SH-SY5Y (cell line): Measurements from ENCODE around the gene TOR1AIP1.

Source experiments
- GATA2 ChIP-seq: IDR thresholded peaks from 2 replicates; pipeline ENCODE4 v1.6.1; 2011; ENCODE audit warnings: mild to moderate bottlenecking, low read depth, low read length
- GATA3 ChIP-seq: IDR thresholded peaks from 2 replicates; pipeline ENCODE4 v1.6.1; 2011; ENCODE audit warnings: low read depth, mild to moderate bottlenecking, low read length, moderate library complexity

Gene TOR1AIP1

DNA sequence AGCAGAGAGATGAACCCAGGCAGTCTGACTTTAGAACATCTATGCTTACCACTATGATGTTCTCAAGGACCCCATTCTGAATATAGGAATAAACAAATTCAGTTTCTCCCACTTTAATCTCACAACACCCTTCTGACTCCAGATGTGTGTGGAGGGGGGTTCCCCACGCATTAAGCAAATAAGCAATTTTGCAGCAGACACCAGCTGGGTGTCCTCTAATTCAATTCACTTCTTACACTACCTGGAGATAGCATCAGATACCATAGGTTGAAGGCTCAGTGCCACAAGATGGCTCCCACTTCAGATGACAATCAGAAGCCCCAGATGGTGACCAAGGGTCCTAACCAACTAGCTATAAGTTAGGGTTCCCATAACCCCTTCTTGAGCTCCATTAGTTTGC lies 42.2 kb downstream of the TOR1AIP1 start:
- TF ChIP-seq GATA2: 0 out of 2 replicates have a peak, but pooled peaks have one; percentile 19
- no peak for TF ChIP-seq GATA3

DNA sequence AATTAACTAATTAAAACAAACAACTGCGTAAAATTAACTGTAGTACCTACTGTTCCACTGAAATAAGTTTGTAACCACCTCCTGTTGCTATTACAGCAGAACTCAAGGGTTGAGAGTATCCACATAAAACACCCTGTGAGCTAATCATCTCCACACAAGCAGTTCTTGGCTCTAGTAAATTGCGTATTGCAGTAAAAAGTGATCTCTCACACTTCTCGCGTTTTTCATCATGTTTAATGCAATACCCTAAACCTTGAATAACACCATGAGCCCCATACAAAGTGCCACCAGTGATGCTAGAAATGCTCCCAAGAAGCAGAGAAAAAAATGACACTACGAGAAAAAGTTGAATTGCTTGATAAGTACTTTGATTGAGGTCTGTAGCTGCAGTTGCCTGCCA lies 43.2 kb downstream of the TOR1AIP1 start:
- no peak for TF ChIP-seq GATA2
- TF ChIP-seq GATA3: no peak

DNA sequence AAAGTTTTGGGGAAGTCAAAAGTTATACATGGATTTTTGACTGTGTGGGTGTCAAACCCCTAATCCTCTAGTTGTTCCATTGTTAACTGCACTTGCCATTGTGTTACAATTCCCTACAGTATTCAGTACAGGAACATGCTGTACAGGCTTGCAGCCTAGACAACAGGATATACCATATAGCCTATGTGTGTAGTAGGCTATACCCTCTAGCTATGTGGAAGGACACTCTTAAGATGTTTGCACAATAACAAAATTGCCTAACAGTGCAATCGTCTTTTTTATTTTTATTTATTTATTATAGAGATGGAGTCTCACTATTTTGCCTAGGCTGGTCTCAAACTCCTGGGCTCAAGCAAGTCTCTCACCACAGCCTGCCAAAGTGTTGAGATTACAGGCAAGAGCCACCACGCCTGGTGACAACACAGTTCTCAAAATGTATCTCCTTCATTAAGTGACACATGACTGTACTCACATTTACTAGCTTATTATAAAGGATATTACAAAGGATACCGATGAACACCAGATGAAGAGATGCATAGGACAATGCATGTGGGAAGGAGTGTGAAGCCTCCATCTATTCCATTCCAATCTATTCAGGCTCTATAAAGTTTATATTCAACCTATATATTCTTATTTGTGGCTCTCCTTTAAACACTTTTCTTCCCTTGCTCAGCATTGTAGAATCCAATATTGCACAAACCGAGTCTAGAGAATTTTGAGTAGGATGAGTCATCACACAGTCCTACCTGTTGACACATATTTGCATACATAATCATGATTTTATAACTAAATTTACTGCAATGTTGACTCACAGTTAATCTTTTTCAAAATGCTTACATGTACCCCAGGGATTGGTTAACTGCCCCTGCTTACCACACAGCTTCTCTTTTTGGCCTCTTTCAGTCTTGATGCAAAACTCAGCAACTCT lies 44.1 kb downstream of the TOR1AIP1 start:
- TF ChIP-seq GATA2: no peak
- no peak for TF ChIP-seq GATA3

DNA sequence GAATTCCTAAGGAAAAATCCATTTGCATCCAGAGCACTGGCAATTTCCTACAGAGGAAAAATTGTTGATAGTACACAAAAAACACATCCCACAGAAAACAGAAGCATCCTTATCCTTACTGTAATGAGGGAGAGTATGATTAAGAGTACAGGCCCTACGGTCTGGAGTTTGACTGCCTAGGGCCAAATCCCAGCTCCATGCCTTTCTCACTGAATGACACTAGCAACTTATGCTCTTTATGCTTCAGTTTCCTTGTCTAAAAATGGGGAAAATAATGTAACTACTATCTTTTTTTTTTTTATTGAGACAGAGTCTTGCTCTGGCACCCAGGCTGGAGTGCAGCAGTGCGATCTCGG lies 44.7 kb downstream of the TOR1AIP1 start:
- TF ChIP-seq GATA3 (no peak), GATA2 (no peak)

DNA sequence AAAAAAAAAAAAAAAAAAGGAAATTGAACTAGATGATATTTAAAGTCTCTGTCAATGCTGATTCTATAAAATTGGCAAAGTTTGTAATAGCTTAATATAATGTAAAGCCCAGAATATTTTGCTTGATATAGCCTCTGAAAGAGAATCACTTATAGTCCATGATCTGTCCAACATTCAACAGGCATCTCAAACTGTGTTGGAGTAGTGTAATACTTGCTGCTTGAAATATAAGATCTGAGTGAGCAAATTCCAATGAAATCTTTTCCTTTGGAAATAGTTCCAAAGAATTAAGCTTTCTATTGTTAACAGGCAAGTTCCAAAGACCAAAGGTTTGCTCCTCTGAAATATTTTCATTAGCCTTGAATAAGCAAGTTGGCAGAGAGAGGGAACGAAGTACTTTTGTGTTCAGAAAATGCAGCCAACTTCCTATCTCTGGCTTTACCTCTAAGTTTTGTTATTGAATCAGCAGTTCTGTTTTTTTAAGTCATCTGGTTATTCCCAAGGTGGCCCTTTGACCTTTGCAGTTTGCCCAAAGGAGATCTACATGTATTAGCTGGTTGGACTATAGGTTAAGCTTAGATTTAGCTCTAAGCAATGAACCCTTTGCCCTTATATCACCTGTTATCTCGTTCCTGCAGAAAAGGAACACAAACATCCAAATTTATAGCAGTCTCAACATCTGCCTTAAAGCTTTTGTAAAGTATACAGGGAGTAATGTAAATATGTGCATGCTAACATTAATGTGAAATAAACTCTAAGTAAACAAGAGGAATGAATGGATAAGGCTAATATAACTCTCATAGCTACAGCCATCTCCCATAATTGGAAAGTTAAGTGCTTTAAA lies 48.1 kb downstream of the TOR1AIP1 start:
- no peak for TF ChIP-seq GATA3
- no peak for TF ChIP-seq GATA2

DNA sequence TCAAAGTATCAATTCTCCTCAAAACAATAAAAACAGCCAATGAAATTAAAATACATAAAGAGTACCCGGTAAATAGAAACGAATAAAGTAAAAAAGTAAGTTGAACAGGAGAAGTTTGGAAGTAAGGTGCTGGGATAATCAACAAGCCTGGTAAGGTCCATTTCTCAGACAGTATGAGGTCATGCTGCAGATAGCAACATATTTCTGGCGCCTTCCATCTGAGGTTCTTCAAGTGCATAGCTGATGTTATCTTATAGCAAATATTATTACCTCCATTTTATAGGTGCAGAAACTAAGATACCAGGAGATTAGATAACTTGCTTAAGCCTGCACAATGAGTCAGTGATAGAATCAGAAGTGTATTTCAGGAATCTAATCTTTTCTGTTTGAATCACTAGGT lies 48.8 kb downstream of the TOR1AIP1 start:
- TF ChIP-seq GATA3: peak; percentile 24; the same call in 1 of the 2 replicates
- TF ChIP-seq GATA2: peak; percentile 5; the same call in 1 of the 2 replicates

DNA sequence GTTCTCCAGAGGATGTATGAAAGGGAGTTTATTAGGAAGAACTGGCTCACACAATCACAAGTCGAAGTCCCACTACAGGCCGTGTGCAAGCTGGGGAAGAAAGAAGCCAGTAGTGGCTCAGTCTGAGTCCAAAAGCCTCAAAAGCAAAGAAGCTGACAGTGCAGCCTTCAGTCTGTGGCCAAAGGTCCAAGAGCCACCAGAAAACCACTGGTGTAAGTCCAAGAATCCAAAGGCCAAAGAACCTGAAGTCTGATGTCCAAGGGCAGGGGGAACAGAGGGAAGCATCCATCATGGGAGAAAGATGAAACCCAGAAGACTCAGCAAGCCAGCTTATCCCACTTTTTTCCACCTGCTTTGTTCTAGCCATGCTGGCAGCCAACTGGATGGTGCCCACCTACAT lies 51.1 kb downstream of the TOR1AIP1 start:
- TF ChIP-seq GATA2 (no peak), GATA3 (no peak)

DNA sequence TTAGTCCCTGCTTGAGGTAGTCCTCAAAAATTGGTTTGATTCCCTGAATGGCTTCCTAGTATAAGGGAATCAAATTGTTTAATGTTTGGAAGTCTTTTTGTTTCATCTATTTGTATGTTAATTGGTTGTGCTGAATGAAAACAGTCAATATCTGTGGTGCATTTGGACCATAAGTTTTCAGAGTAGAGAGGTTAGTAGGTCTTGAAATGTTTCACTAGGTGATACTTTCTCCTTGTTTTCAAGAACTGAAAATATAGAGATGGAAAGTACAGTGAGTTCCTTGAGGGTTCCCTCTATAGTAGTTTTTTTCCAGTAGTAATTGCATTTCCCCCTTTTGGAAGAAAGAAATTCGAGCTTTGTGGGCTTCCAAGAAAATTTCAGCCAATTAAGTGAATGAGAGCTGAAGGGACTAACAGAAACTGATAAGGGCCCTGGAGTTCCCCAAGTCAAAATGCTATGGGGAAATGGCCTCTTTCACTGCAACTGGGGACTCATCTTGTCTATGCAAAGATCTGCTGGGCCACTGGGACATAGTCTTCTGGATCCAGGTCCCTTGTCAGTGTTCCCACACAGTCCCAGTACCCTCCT lies 53.9 kb downstream of the TOR1AIP1 start:
- TF ChIP-seq GATA3 (no peak), GATA2 (no peak)

DNA sequence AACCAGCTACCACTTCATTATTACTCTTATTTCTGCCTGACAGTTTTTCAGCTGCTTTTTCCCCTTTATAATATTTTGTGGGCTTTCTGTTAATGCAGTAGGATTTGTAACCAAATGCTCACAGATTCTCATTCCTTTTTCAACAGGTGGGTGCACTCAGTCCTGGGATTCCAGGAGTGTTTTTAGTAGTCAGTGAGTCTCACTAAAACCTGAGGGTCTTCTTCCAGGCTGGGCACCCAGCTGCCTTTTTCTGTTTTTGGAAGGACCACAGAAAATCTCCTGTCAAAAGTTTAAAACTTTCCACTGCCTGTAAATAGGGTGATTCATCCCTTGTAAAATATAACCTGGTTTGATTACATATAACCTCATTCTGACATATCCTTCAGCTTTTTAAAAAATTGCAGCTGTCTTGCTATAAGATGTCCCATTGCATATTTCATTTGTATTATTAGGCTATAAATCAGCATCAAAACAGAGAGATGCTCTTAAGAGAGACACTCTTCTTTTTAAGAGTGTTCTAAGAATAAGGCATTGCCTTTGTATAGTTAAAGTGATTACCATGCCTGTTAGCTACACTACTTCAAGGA lies 55.7 kb downstream of the TOR1AIP1 start:
- no peak for TF ChIP-seq GATA2
- TF ChIP-seq GATA3: no peak

DNA sequence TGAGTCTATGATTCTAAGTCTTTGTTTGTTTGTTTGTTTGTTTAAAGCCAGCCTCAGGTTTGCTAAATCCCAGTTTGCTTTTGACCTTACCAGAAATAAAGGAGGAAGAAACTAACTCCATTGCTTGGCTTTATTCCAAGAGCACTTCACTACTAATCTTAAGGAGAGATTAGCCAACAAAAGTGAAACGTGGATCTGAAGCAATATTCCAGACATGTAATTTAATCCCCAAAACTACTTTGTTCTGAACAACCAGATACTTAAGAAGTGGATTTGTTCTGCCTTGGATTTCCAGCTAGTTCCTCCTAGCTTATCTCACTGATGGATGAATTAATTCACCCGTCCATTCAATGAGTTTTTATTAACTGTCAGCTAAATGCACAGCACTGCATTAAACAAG lies 56.7 kb downstream of the TOR1AIP1 start:
- no peak for TF ChIP-seq GATA2
- TF ChIP-seq GATA3: no peak

DNA sequence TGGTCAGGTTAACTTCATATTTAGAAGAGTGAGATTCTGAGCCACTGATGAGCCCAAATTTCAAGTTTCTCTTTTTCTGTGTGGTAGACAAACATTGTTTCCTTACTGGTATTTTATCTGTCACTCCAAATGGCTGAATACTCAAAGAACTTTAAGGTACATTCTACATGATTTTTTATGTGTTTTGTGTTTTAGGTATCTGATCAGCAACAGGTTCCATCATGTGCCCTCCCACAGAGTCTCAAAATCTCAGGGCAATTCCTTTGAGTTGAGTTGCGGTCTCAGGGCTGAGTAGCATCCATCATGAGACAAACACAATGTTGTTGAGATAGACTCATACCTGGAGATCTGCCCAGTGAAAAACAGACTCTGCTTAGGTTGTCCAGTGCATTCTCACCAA lies 57.9 kb downstream of the TOR1AIP1 start:
- no peak for TF ChIP-seq GATA2

DNA sequence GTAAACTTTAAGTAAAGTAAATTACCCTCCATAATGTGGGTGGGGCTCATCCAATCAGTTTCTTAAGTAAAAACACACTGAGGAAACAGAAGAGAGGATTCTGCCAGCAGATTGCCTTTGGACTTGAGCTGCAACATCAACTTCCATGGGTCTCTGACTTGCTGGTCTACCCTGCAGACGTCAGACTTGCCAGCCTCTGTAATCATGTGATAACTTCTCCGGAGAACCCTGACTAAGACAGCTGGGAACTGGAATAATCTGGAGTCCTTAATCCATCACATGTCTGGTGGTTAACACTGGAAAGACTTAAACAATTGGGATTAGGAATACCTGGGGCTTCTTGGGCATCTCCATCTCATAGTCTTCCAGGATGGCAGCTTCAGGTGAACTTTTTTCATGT lies 59.4 kb downstream of the TOR1AIP1 start:
- TF ChIP-seq GATA3 (no peak), GATA2 (no peak)

DNA sequence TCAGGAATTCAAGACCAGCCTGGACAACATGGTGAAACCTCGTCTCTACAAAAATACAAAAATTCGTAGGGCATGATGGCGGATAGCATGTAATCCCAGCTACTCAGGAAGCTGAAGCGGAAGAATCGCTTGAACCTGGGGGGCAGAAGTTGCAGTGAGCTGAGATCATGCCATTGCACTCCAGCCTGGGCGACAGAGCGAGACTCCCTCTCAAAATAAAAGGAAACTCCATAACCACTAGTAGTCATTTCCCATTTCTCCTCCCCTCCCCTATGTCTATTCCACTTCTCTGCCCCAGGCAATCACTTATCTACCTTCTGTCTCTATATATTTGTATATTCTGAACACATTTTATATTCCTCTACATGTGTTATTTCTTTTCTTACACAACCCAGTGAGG lies 68.6 kb downstream of the TOR1AIP1 start:
- no peak for TF ChIP-seq GATA3
- no peak for TF ChIP-seq GATA2

DNA sequence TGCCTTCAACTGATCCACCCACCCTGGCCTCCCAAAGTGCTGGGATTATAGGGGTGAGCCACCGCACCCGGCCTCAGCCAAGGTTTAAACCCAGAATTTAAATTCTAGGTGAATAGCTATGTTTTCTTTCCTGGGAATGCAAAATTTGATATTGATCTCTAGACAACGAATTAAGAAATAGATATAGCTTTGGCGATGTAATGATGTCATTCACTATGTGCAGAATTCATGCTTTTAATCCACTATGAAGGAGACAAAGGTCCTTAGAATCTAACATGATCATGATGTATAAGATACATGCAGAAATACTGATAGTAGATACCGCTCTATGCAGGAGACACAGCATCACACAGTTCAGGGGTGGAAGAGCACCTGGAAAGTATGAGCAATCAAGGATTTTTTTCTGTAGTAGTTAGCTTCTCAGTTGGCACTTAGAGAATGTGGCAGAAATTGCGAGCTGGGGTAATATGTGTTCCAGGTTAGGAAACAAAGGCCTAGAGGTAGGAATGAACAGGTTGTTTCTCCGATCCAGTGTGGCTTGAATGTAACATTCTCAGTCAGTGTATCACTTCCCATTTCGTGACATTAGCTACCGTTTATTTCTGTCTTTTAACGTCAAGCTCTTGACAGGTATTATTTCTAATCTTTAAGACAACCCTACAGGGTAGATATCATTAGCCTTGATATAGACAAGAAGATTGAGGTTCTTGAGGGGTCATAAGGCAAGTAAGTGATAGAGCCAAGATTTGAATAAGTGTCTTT lies 69.5 kb downstream of the TOR1AIP1 start:
- TF ChIP-seq GATA3 (no peak), GATA2 (no peak)
